Fibroblast of skin of scalp (primary cell): ENCODE data around the gene FAM153A. TPM values are rescaled to one million over a fixed set of nuclear protein-coding genes. Genes with fewer than 3 reads are reported as not detected.
"Not testable (repeated sequence)": the region's sequence is repeated elsewhere in the genome, so short reads cannot be mapped to it uniquely, and the experiment has no call there.

ENCODE experiments used
- DNase-seq: peaks from one replicate; pipeline ENCODE4 v3.0.0-alpha.2; 2013
- polyA plus RNA-seq, 2 experiments: library from polyadenylated mRNA; unstranded; fragments of 120-200 nt; gene quantifications; one replicate each; pipeline ENCODE4 v1.2.1, GENCODE V29; 2013; ENCODE audit not compliant: insufficient read length in 2 of 2

Gene FAM153A
- polyA plus RNA-seq (2013, experiment 1 of 2; ENCODE audit: insufficient read length), result not detected
- polyA plus RNA-seq (2013, experiment 2 of 2; ENCODE audit: insufficient read length), result not detected

GRCh38 chr5:177782792-177783633, at the start of gene FAM153A:
TSS of gene FAM153A (minus strand) at chr5:177782899.
- DNase-seq, result not testable (repeated sequence)

- not testable (repeated sequence) for DNase-seq
Measured at GRCh38 chr5:177832287-177832686, 49.6 kb upstream of the FAM153A start.

- DNase-seq, result not testable (repeated sequence)
Measured at GRCh38 chr5:177826073-177826472, 43.4 kb upstream of the FAM153A start.

DNA sequence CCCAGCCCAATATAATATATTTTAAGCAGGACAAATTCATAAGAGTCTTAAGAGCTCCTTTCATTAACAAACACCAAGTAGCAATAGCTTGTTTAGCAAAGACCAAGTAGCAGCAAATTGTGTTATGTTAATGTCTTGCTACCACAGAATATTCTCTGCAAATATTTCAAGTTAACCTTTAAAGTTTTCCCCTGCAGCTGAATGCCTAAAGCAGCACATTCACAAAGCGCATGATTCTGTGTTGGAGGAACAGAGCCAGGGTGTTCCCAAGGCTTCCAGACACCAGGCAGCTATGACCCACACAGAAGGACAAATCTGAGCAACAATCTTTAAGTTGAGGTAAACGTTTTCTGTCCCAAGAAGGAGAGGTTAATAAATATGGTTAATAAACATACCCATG, 42.1 kb upstream of the FAM153A start:
- DNase-seq, result not testable (repeated sequence)

DNA sequence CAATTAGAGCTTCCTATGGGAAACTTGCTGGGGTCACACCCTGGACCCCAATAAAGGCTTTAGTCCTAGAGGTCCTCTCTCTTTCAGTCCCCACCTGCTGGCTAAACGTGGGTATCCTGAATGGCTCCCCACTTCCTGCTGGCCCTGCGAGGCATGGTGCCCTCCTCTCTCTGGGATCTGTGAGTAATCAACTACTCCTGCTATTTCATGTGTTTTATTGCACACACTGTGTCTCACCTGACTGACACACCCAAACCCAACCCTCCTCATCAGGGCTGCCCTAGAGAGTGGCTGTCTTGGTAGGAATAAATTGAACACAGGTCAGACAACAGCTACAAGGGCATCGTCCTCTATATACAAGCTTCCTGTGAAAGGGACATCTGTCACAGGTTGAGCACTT, 39.8 kb upstream of the FAM153A start:
- not testable (repeated sequence) for DNase-seq

DNA sequence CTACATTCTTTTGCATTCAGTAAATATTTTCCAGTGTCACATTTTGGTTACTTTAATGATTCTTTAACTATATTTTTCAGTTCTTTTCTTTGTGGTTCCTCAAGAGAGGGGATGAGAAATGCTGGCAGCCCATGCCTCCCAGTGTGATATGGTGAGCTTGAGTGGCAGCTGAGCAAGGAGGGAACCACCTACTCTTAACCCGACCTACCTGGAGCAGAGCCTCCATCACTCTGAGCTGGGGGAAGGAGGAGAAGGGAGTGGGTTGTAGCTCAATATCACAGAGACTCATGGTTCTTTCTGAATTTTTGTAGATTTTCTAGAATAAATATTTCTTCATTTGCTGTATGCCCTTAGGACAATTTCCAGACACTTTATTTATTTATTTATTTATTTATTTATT, 37.0 kb upstream of the FAM153A start:
- DNase-seq, result not testable (repeated sequence)

DNA sequence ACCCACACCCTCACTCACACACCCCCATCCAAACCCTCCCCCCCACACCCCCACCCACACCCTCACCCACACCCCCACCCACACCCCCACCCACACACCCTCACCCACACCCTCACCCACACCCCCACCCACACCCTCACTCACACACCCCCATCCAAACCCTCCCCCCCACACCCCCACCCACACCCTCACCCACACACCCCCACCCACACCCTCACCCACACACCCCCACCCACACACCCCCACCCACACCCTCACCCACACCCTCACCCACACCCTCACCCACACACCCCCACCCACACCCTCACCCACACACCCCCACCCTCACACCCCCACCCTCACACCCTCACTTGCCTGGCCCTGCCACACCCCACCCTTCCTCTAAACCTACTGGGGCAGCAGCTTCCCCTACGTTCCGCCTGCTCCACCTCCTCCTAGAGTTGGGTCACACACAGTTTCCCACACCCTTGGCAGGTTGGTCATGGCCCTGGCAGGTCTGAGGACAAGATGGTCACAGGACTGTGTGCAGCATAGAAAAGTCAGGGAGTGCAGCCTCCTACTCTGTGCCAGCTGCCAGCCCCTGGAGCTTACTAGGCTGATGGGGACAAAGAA, 30.2 kb upstream of the FAM153A start:
- not testable (repeated sequence) for DNase-seq

DNA sequence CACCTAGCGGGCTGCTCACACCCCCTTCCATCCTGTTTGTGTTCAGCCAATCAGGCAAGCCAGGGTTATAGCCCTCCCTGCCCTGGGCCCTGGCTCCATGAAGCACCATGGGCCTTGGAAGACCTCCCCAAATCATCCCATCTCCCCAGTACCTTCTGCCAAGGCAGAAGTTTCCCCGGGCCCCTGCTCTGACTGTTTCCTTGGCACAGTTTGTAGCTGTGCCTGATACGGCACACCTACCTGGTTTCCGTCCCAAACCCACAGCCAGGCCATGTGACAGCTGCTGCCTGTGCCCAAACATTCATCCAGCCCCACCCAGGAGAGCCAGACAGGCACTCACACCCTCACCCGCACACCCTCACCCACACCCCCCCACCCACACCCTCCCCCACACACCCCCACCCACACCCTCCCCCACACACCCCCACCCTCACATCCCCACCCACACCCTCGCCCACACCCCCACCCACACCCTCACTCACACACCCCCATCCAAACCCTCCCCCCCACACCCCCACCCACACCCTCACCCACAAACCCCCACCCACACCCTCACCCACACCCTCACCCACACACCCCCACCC, 29.6 kb upstream of the FAM153A start:
- not testable (repeated sequence) for DNase-seq

DNA sequence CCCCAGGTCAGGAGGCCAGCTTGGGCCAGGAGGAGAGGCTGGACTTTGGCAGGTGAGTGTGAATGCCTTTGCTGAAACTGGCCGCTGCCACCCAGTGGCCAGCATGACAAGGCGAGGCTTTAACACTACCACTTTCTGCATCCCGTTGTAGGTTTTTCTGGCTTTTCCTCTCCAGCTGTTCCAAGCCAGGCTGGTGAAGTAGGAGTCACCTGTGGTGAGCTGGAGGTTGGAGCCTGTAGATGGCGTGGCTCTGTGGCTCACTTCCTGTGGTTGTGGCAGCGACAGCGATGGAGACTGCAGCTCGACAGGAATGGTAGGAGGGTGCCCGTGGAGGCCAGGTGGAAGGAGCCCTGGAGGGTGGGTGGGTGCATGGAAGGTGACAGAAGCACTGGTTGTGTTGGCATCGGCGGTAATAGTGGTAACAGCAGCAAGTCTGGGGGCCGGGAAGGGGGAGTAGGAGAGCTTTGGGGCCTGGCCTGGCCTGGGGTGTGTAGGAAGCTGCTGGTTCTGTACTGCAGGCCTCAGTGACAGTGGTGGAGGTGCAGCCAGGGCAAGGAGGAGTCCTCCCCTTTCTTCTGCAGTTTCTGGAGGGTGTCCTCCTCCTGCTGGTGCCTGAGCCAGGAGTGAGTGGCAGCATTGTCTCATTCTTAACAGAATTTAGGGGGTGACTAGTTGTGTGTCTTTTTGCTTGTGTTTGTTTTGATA, 26.7 kb upstream of the FAM153A start:
- not testable (repeated sequence) for DNase-seq

DNA sequence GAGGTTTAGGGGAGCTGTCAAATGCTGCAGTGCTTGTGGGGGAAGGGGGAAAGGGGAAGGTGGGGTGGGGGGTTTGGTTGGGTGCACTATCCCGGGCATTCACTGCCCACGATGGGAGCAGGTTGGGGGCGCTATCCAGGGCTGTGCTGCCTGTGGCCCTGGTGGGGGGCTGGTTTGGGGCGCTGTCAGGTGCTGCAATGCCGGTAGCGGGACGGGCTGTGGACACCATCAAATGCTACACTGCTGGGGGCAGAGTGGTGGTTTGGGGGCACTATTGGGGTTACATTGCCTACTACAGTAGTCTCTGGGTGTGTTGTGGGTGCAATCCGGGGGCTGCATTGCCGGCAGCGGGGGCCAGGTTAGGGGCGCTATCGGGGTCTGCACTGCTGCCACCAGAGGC, 25.7 kb upstream of the FAM153A start:
- DNase-seq, result not testable (repeated sequence)

GRCh38 chr5:177807265-177807664, 24.6 kb upstream of the FAM153A start:
- not testable (repeated sequence) for DNase-seq

DNA sequence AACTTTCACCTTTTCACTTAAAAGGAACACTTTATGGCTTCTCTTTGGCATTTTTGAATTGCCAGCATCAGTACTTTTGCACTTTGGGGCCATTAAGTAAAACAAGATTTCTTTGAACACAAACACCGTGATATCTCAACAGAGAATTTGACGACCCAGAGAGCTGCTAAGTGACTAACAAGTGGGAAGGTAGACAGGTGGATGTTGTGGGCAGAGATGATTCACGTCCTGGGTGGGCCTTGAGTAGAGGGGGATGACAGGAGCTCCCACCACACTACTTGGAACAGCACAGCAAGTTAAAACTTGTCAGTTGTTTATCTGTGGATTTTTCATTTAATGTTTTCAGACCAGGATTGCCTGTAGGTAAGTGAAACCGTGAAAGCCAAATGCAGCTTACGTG, 18.7 kb upstream of the FAM153A start:
- not testable (repeated sequence) for DNase-seq

DNA sequence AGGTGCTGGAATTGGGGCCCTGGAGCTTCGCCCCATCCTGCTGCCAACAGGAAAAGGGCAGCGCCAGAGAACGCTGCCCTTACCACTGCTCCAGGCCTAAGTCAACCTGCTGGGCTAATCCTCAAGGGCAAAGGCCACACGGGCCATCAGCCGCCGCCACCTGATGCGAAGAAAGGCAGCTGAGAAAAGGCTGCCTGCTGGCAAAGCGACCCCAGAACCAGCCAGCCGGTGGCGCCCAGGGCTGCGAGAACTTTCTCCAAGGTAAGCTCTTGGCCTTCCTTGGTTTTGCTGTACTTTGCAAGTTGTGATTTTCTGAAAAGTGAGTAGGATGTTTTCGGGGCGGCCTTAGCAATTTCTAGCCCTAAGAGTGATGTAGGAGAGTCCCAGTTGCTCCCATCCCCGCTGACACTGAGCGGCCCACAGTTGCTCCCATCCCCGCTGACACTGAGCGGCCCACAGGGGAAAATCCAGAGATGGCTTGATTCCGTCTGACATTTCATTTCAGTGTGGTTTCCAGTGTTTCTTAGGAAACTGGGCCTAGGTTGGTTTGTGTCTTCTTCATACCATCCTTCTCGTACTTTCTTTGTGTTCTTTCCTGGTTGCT, 15.6 kb upstream of the FAM153A start:
- DNase-seq, result not testable (repeated sequence)

DNA sequence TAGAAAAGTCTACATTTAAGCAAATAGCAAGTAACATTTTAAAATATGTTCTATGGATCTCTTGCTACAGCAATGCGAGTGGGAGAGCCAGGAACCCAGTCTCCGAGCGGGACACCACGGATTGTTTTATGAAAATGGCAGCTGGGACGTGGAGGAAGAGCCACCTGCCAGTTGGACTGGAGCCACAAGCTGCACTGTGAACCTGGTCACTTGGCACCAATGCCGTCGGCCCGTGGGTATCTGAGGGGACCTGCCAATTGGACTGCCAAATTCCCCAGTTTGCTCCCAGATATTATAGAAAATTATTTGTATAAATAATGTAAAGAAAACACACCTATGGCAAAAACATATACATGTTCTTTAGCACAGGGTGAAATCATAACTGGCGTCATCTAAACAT, 10.6 kb upstream of the FAM153A start:
- DNase-seq, result not testable (repeated sequence)

- DNase-seq, result not testable (repeated sequence)
Measured at GRCh38 chr5:177791649-177792048, 8.9 kb upstream of the FAM153A start.

GRCh38 chr5:177782169-177782568, 530 bp downstream of the FAM153A start:
- not testable (repeated sequence) for DNase-seq

DNA sequence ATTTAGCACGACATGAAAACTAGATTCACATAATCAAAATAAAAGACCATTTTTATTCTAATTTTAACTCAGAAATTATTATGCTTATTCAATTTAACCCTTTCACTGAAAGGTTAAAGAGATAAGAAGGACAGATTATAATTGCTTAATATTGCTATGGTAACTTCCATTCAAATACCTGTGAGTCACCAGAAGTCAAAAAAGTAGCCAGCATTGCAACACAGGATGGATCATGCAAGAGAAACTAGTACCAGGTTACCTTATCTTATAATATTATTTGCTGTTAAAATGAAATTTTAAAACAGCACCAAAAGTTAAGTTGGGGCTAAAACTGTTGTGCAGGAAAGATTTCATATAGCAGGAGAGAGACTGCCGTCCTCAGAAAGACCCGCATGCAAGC, 11.5 kb downstream of the FAM153A start:
- DNase-seq, result not testable (repeated sequence)

GRCh38 chr5:177770646-177771045, 12.1 kb downstream of the FAM153A start:
- not testable (repeated sequence) for DNase-seq

- DNase-seq, result not testable (repeated sequence)
Measured at GRCh38 chr5:177763737-177764508, 18.8 kb downstream of the FAM153A start.

DNA sequence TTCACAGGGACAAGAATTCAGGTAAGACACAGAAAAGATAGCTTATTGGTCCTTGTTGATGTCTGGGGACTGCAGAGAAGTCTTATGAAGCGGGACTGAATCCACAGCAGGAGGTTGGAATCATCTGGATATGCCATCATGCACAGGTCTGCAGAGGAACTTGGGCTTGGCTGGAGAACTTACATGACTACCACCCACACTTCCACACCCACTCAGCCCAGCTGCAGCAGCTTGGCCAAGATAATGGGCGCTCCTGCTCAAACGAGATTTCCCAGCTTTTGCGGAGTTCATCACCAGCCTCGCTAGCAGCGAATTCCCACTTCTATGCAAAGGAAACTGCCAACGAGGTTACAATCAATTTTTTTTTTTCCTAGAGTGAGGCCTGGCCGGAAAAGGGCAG, 21.7 kb downstream of the FAM153A start:
- not testable (repeated sequence) for DNase-seq

GRCh38 chr5:177747354-177747753, 35.3 kb downstream of the FAM153A start:
- DNase-seq, result not testable (repeated sequence)
